GM23338 (cell line): ENCODE data around the gene ANKRD31. TPM values are rescaled to one million over a fixed set of nuclear protein-coding genes. Genes with fewer than 3 reads are reported as not detected.

Experiments used
- ATAC-seq: fragments of 200-7000 bp; cut with Tn5 transposase; 3 replicates; pipeline ENCODE4 v1.9.1; 2020
- DNase-seq: peaks from one replicate; pipeline ENCODE4 v3.0.0-alpha.2; 2015; ENCODE audit warnings: low spot score
- H2AFZ ChIP-seq: fragments of 200-600 bp; sonication (generic); 2 replicates; pipeline ENCODE4 v1.8.0; 2016; ENCODE audit warnings: antibody characterized with exemption, mild to moderate bottlenecking, moderate library complexity
- H3F3A ChIP-seq: fragments of 200-600 bp; sonication (generic); replicated peaks from 2 replicates; pipeline ENCODE4 v1.8.0; 2017; ENCODE audit warnings: antibody characterized with exemption, mixed run types, low read depth
- H3K27ac ChIP-seq: fragments of 200-600 bp; sonication (generic); 2 replicates; pipeline ENCODE4 v1.6.1; 2016; ENCODE audit warnings: low read depth
- H3K27me3 ChIP-seq: fragments of 200-600 bp; sonication (generic); 2 replicates; pipeline ENCODE4 v1.8.0; 2016; ENCODE audit warnings: mild to moderate bottlenecking, mixed run types, moderate library complexity; ENCODE audit not compliant: insufficient read depth
- H3K36me3 ChIP-seq: fragments of 200-600 bp; sonication (generic); 2 replicates; pipeline ENCODE4 v1.8.0; 2016; ENCODE audit warnings: mild to moderate bottlenecking; ENCODE audit not compliant: insufficient read depth
- H3K4me1 ChIP-seq: fragments of 200-600 bp; sonication (generic); 2 replicates; pipeline ENCODE4 v1.8.0; 2016; ENCODE audit warnings: mild to moderate bottlenecking, moderate library complexity; ENCODE audit not compliant: insufficient read depth
- H3K4me2 ChIP-seq: fragments of 200-600 bp; sonication (generic); 2 replicates; pipeline ENCODE4 v1.7.1; 2017; ENCODE audit warnings: mixed run types
- H3K4me3 ChIP-seq: fragments of 200-600 bp; sonication (generic); 2 replicates; pipeline ENCODE4 v1.6.1; 2016; ENCODE audit warnings: mixed run types
- H3K79me2 ChIP-seq: fragments of 200-600 bp; sonication (generic); replicated peaks from 2 replicates; pipeline ENCODE4 v1.8.0; 2017; ENCODE audit warnings: mild to moderate bottlenecking; ENCODE audit not compliant: insufficient read depth
- H3K9me2 ChIP-seq: fragments of 200-600 bp; sonication (generic); 2 replicates; pipeline ENCODE4 v1.8.0; 2017; ENCODE audit not compliant: insufficient read depth
- H4K20me1 ChIP-seq: fragments of 200-600 bp; sonication (generic); replicated peaks from 2 replicates; pipeline ENCODE4 v1.8.0; 2017; ENCODE audit warnings: mild to moderate bottlenecking; ENCODE audit not compliant: insufficient read depth
- H3K27ac Mint-ChIP-seq: 2 replicates; pipeline ENCODE4 v1.8.0; 2020; ENCODE audit warnings: inconsistent platforms, mild to moderate bottlenecking, moderate library complexity, mixed read lengths
- H3K27me3 Mint-ChIP-seq: 3 replicates; pipeline ENCODE4 v1.8.0; 2022; ENCODE audit warnings: low read depth, mild to moderate bottlenecking, moderate library complexity, mixed read lengths, inconsistent platforms; ENCODE audit not compliant: insufficient read depth, poor library complexity
- H3K36me3 Mint-ChIP-seq: 3 replicates; pipeline ENCODE4 v1.8.0; 2021; ENCODE audit warnings: low read depth, mild to moderate bottlenecking, inconsistent platforms, moderate library complexity, mixed read lengths
- H3K4me1 Mint-ChIP-seq: 3 replicates; pipeline ENCODE4 v1.8.0; 2020; ENCODE audit warnings: mild to moderate bottlenecking, inconsistent platforms, mixed read lengths
- H3K4me3 Mint-ChIP-seq: 3 replicates; pipeline ENCODE4 v1.8.0; 2021; ENCODE audit warnings: moderate library complexity, mild to moderate bottlenecking, inconsistent platforms, mixed read lengths
- H3K9me3 Mint-ChIP-seq: 3 replicates; pipeline ENCODE4 v1.8.0; 2020; ENCODE audit warnings: moderate library complexity, mild to moderate bottlenecking, inconsistent platforms, mixed read lengths
- CREB1 ChIP-seq: fragments of 250-450 bp; sonication (Bioruptor Pico); IDR thresholded peaks from 2 replicates; pipeline ENCODE4 v1.5.0; 2020; ENCODE audit warnings: low read depth, mild to moderate bottlenecking, moderate library complexity
- STAT1 ChIP-seq: IDR thresholded peaks from one replicate; pipeline ENCODE4 v1.6.1; 2016; ENCODE audit warnings: antibody characterized with exemption; ENCODE audit not compliant: unreplicated experiment
- ZNF331 ChIP-seq: fragments of 250-450 bp; sonication (Bioruptor Pico); IDR thresholded peaks from 2 replicates; pipeline ENCODE4 v1.5.0; 2020; ENCODE audit warnings: low read depth, mild to moderate bottlenecking, moderate library complexity
- polyA plus RNA-seq: library from polyadenylated mRNA; unstranded; fragments of >200 nt; fragmentation: Nextera tagmentation; extraction: Ambion mirVana; gene quantifications from 2 replicates; pipeline ENCODE4 v1.2.1, GENCODE V29; 2016
- total RNA-seq: library from RNA; depleted of rRNA; stranded (reverse); fragments of >200 nt; shearing (Covaris generic); gene quantifications from 2 replicates; pipeline ENCODE4 v1.2.3, GENCODE V29; 2014
- TF ChIP-seq, protein P1 (sequence below): fragments of 250-450 bp; sonication (Bioruptor Pico); IDR thresholded peaks from 2 replicates; pipeline ENCODE4 v1.5.0; 2020; ENCODE audit warnings: mild to moderate bottlenecking, moderate library complexity
- TF ChIP-seq, protein P2 (sequence below): IDR thresholded peaks from 2 replicates; pipeline ENCODE4 v1.6.1; 2016; ENCODE audit warnings: antibody characterized with exemption

The ANKRD31 gene
- total and polyA plus RNA-seq, 2 experiments from 2014 or later: 0.18 to 0.59 TPM

DNA sequence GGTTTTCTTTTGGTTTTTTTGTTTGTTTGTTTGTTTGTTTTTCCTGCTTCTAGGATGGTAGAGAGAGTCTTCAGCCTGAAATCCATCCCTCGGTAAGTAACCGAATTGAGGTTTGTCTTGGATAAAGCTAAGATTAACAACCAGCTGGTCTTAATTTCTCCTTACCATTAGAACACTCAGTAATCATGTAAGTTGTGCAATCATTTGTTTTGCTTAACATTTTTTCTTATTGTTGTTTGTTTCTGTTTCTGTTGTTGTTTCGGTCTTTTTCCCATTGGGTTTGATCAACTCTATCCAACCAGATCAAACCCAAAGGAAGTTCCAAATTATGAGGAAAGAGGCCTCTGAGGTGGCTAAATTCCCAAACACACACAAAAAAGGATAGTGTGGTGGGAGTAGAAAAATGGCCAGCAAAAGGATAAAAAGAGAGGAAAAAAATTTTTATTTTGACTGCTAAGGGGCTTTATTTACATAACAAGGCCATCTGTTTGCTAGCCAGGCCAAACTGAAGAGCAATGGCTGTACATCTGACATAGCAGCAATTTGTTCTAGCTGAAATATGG is 49.6 kb upstream of the ANKRD31 start (continued):
- TF ChIP-seq, protein P1, sequence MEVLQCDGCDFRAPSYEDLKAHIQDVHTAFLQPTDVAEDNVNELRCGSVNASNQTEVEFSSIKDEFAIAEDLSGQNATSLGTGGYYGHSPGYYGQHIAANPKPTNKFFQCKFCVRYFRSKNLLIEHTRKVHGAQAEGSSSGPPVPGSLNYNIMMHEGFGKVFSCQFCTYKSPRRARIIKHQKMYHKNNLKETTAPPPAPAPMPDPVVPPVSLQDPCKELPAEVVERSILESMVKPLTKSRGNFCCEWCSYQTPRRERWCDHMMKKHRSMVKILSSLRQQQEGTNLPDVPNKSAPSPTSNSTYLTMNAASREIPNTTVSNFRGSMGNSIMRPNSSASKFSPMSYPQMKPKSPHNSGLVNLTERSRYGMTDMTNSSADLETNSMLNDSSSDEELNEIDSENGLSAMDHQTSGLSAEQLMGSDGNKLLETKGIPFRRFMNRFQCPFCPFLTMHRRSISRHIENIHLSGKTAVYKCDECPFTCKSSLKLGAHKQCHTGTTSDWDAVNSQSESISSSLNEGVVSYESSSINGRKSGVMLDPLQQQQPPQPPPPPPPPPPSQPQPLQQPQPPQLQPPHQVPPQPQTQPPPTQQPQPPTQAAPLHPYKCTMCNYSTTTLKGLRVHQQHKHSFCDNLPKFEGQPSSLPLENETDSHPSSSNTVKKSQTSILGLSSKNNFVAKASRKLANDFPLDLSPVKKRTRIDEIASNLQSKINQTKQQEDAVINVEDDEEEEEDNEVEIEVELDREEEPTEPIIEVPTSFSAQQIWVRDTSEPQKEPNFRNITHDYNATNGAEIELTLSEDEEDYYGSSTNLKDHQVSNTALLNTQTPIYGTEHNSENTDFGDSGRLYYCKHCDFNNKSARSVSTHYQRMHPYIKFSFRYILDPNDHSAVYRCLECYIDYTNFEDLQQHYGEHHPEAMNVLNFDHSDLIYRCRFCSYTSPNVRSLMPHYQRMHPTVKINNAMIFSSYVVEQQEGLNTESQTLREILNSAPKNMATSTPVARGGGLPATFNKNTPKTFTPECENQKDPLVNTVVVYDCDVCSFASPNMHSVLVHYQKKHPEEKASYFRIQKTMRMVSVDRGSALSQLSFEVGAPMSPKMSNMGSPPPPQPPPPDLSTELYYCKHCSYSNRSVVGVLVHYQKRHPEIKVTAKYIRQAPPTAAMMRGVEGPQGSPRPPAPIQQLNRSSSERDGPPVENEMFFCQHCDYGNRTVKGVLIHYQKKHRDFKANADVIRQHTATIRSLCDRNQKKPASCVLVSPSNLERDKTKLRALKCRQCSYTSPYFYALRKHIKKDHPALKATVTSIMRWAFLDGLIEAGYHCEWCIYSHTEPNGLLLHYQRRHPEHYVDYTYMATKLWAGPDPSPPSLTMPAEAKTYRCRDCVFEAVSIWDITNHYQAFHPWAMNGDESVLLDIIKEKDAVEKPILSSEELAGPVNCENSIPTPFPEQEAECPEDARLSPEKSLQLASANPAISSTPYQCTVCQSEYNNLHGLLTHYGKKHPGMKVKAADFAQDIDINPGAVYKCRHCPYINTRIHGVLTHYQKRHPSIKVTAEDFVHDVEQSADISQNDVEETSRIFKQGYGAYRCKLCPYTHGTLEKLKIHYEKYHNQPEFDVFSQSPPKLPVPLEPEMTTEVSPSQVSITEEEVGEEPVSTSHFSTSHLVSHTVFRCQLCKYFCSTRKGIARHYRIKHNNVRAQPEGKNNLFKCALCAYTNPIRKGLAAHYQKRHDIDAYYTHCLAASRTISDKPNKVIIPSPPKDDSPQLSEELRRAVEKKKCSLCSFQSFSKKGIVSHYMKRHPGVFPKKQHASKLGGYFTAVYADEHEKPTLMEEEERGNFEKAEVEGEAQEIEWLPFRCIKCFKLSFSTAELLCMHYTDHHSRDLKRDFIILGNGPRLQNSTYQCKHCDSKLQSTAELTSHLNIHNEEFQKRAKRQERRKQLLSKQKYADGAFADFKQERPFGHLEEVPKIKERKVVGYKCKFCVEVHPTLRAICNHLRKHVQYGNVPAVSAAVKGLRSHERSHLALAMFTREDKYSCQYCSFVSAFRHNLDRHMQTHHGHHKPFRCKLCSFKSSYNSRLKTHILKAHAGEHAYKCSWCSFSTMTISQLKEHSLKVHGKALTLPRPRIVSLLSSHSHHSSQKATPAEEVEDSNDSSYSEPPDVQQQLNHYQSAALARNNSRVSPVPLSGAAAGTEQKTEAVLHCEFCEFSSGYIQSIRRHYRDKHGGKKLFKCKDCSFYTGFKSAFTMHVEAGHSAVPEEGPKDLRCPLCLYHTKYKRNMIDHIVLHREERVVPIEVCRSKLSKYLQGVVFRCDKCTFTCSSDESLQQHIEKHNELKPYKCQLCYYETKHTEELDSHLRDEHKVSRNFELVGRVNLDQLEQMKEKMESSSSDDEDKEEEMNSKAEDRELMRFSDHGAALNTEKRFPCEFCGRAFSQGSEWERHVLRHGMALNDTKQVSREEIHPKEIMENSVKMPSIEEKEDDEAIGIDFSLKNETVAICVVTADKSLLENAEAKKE (CRISPR knock-in tag): no peak

DNA sequence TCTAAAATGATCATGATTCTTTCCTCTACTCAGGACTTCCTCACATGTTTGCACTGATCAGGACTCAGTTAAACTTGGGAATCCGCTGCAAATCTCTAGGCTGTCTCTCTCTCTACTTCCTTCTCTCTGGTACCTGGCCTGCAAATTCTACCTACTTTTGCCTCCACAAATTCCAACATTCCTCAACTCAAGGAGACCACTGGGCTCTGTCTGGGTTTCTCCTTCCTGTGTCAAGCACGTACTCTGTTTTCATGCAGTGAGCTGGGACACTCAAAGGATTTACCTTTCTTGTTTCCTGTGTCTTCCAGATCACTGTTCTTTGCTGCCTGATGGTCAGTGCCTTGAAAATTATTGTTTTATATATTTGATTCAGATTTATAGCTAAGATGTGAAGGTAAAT is 45.9 kb upstream of the ANKRD31 start:
- no peak overlapping the region for H3K4me3 Mint-ChIP-seq
- Histone ChIP-seq H3K27me3 (no peaks in the 10 kb centered on the region), H3K9me2 (0 out of 2 replicates have a peak, but pooled peaks cover 3% of the 10 kb centered on the region), H3K4me1 (no peaks in the 10 kb centered on the region; the same call in 1 of the 2 replicates), H3F3A (no peaks in the 10 kb centered on the region), H3K79me2 (no peaks in the 10 kb centered on the region), H4K20me1 (no peaks in the 10 kb centered on the region), H3K4me3 (no peak overlapping the region), H3K36me3 (no peaks in the 10 kb centered on the region), H2AFZ (peak overlapping the region; percentile 76), H3K27ac (no peak overlapping the region), H3K4me2 (no peak overlapping the region)
- no peaks in the 10 kb centered on the region; the same call in 2 of the 3 replicates for H3K9me3 Mint-ChIP-seq
- H3K4me1 Mint-ChIP-seq: peaks cover 5% of the 10 kb centered on the region; the same call in 2 of the 3 replicates
- H3K36me3 Mint-ChIP-seq: no peaks in the 10 kb centered on the region
- H3K27me3 Mint-ChIP-seq: peaks cover 3% of the 10 kb centered on the region
- no peak for ATAC-seq
- no peak overlapping the region for H3K27ac Mint-ChIP-seq
- DNase-seq: peak; percentile 13
- TF ChIP-seq CREB1 (no peak), ZNF331 (CRISPR knock-in tag) (no peak), STAT1 (no peak)
- TF ChIP-seq, protein P2, sequence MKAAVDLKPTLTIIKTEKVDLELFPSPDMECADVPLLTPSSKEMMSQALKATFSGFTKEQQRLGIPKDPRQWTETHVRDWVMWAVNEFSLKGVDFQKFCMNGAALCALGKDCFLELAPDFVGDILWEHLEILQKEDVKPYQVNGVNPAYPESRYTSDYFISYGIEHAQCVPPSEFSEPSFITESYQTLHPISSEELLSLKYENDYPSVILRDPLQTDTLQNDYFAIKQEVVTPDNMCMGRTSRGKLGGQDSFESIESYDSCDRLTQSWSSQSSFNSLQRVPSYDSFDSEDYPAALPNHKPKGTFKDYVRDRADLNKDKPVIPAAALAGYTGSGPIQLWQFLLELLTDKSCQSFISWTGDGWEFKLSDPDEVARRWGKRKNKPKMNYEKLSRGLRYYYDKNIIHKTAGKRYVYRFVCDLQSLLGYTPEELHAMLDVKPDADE: no peak
- TF ChIP-seq, protein P1 (CRISPR knock-in tag): no peak
